Measurements from ENCODE around the gene YWHAE. TPM values are rescaled to one million over a fixed set of nuclear protein-coding genes. Genes with fewer than 3 reads are reported as not detected.

The YWHAE gene
- total RNA-seq, 1 donor from 2014 or later: 393 TPM

- Histone ChIP-seq H3K36me3 (no peaks in the 10 kb centered on the region), H3K4me3 (no peak overlapping the region), H3K27me3 (no peaks in the 10 kb centered on the region), H3K27ac (no peak overlapping the region), H3K4me1 (peaks cover 67% of the 10 kb centered on the region), H3K9me3 (no peaks in the 10 kb centered on the region)
- DNase-seq: no peak
- intact Hi-C loops (cut with DNase I): no loop called here
- no peak for ATAC-seq
- TF ChIP-seq CTCF (IDR thresholded peaks at IDR 0.05): no peak
Observed at GRCh38 chr17:1374431-1375177, 25.4 kb downstream of the YWHAE start.

DNA sequence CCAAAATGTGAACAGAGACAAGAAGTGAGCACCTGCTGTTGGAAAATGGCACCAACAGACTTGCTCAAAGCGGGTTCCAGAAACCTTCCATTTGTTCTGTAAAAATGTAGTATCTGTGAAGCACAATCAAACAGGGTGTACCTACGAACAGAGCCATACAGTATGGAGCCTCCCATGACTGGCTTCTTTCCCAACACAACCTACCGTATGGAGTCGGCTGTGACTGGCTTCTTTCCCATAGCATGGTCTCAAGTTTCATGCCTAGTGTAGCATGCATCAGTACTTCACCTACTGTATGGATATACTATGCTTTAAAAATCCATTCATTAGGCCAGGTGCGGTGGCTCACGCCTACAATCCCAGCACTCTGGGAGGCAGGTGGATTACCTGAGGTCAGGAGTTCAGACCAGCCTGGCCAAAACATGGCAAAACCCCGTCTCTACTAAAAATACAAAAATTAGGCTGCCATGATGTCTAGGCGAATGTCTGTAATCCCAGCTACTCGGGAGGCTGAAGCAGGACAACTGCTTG lies 26.2 kb downstream of the YWHAE start:
- no peak overlapping the region for H3K27ac ChIP-seq
- no peaks in the 10 kb centered on the region for H3K9me3 ChIP-seq
- H3K27me3 ChIP-seq: no peaks in the 10 kb centered on the region
- intact Hi-C loops (cut with DNase I): no loop called here
- no peaks in the 10 kb centered on the region for H3K36me3 ChIP-seq
- DNase-seq (no peak), ATAC-seq (no peak)
- no peak for TF ChIP-seq CTCF (IDR thresholded peaks at IDR 0.05)
- peaks cover 58% of the 10 kb centered on the region for H3K4me1 ChIP-seq
- no peak overlapping the region for H3K4me3 ChIP-seq

- intact Hi-C loops (cut with DNase I): no loop called here
- TF ChIP-seq CTCF (IDR thresholded peaks at IDR 0.05): no peak
- DNase-seq: no peak
- H3K9me3 ChIP-seq: no peaks in the 10 kb centered on the region
- H3K36me3 ChIP-seq: no peaks in the 10 kb centered on the region
- H3K27me3 ChIP-seq: no peaks in the 10 kb centered on the region
- H3K4me3 ChIP-seq: no peak overlapping the region
- no peak overlapping the region for H3K27ac ChIP-seq
- H3K4me1 ChIP-seq: peaks cover 54% of the 10 kb centered on the region
- no peak for ATAC-seq
Observed at GRCh38 chr17:1372618-1373017, 27.4 kb downstream of the YWHAE start.

DNA sequence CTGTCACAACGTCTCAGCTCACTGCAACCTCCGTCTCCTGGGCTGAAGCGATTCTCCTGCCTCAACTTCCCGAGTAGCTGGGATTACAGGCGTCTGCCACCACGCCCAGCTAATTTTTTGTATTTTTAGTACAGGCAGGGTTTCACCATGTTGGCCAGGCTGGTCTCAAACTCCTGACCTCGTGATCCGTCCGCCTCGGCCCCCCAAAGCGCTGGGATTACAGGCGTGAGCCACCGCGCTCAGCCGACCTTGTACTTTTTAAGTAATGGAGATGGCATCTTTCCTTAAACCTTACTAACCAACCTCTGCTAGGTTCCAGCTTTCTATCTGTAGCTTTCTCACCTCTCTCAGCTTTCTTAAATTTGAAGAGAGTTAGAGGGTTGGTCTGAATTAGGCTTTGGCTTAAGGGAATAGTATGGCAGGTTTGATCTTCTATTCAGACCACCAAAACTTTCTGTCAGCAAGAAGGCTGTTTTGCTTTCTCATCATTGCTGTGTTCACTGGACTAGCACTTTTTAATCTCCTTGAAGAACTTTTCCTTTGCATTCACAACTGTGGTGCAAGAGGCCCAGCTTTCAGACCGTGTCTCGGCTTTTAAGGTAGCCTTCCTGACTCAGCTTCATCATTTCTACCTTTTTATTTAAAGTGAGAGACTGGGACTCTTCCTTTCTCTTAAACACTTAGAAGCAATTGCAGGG lies 28.0 kb downstream of the YWHAE start:
- ATAC-seq (no peak), DNase-seq (no peak)
- intact Hi-C loops (cut with DNase I): no loop called here
- H3K4me3 ChIP-seq: no peak overlapping the region
- no peaks in the 10 kb centered on the region for H3K27me3 ChIP-seq
- H3K9me3 ChIP-seq: no peaks in the 10 kb centered on the region
- H3K4me1 ChIP-seq: peaks cover 52% of the 10 kb centered on the region
- TF ChIP-seq CTCF (IDR thresholded peaks at IDR 0.05): no peak
- no peak overlapping the region for H3K27ac ChIP-seq
- no peaks in the 10 kb centered on the region for H3K36me3 ChIP-seq

GRCh38 chr17:1368588-1368987 lies 31.4 kb downstream of the YWHAE start:
- no peak for ATAC-seq
- intact Hi-C loops (cut with DNase I): loop anchor here (10.0 kb wide), 2 partner anchors 66 to 136 kb away; no protein-coding TSS in a partner anchor
- H3K27ac ChIP-seq: no peak overlapping the region

More at GRCh38 chr17:1368588-1368987, 31.4 kb downstream of the YWHAE start:
- Histone ChIP-seq H3K36me3 (peaks cover 17% of the 10 kb centered on the region), H3K4me3 (no peak overlapping the region), H3K9me3 (no peaks in the 10 kb centered on the region), H3K27me3 (no peaks in the 10 kb centered on the region), H3K4me1 (peaks cover 39% of the 10 kb centered on the region)
- TF ChIP-seq CTCF (IDR thresholded peaks at IDR 0.05): no peak
- DNase-seq: no peak
